Gastrocnemius medialis (tissue), 4 donors: Measurements from ENCODE around the gene LSAMP. TPM values are rescaled to one million over a fixed set of nuclear protein-coding genes. Genes with fewer than 3 reads are reported as not detected.

ENCODE experiments used
- ATAC-seq, 2 donors: fragments of 150-250 bp; one replicate each; pipeline ENCODE4 v1.9.1; 2016
- DNase-seq, 2 donors: peaks; one replicate each; pipeline ENCODE4 v3.0.0-alpha.2; 2019
- H3K27ac ChIP-seq, 4 donors: fragments of 200-600 bp; sonication (generic); 1 replicate in 1 of 4; 2 replicates in 3 of 4; pipeline ENCODE4 v1.5.1; 2016 to 2018; ENCODE audit warnings: mild to moderate bottlenecking in 2 of 4, moderate library complexity in 1 of 4
- H3K27me3 ChIP-seq, 3 donors: fragments of 200-600 bp; sonication (generic) in 2 of 3; 1 replicate in 1 of 3; 2 replicates in 2 of 3; pipeline versions ENCODE4 v1.5.1 to v1.6.0; 2016 to 2019; ENCODE audit warnings: mild to moderate bottlenecking in 1 of 3, moderate library complexity in 1 of 3
- H3K36me3 ChIP-seq, 2 donors: fragments of 200-600 bp; sonication (generic) in 1 of 2; one replicate each; pipeline ENCODE4 v1.5.1; 2017 to 2018
- H3K4me1 ChIP-seq, 2 donors: fragments of 200-600 bp; sonication (generic) in 1 of 2; one replicate each; pipeline ENCODE4 v1.5.1; 2016 to 2017; ENCODE audit warnings: mild to moderate bottlenecking in 2 of 2
- H3K4me3 ChIP-seq, 4 donors: fragments of 200-600 bp; sonication (generic) in 3 of 4; 1 replicate in 1 of 4; 2 replicates in 3 of 4; pipeline ENCODE4 v1.5.1; 2016 to 2019; ENCODE audit warnings: mild to moderate bottlenecking in 2 of 4
- H3K9me3 ChIP-seq, 3 donors: fragments of 200-600 bp; sonication (generic) in 2 of 3; 1 replicate in 1 of 3; 2 replicates in 2 of 3; pipeline ENCODE4 v1.5.1; 2016 to 2019
- POLR2A ChIP-seq, 2 donors: fragments of 450-650 bp; IDR thresholded peaks; one replicate each; pipeline ENCODE4 v1.6.1; 2017; ENCODE audit warnings: antibody characterized with exemption in 2 of 2, mild to moderate bottlenecking in 2 of 2, moderate library complexity in 2 of 2
- in situ Hi-C, 4 donors: fragments of 200-750 bp; cut with MboI; loops; one replicate each; pipeline versions ENCODE4 v1.15.0 to v1.8.0; 2017; ENCODE audit warnings: low sequenced_read_pairs in 4 of 4
- intact Hi-C: fragments of 100-400 bp; cut with DNase I; formaldehyde crosslinking; loops from one replicate; pipeline ENCODE4 v1.15.1; 2023; ENCODE audit warnings: low total_unique reads
- total RNA-seq, 4 donors: library from RNA; depleted of rRNA; stranded (reverse); fragments of >200 nt; gene quantifications; one replicate each; pipeline versions ENCODE4 v1.1.0 to v1.2.3, GENCODE V29; 2016
- TF ChIP-seq, protein P1 (sequence below), 5 experiments: fragments of 450-650 bp in 3 of 5; fragments of 200-600 bp in 2 of 5; sonication (generic) in 2 of 5; IDR thresholded peaks in 4 of 5; conservative IDR thresholded peaks in 1 of 5; 1 replicate in 4 of 5; 2 replicates in 1 of 5; pipeline ENCODE4 v1.5.1; 2016 to 2019; ENCODE audit warnings: antibody characterized with exemption in 5 of 5, mild to moderate bottlenecking in 3 of 5, moderate library complexity in 3 of 5

The LSAMP gene
- total RNA-seq, 4 donors from 2014 or later = 0.07 to 0.10 TPM; not detected in 2

DNA sequence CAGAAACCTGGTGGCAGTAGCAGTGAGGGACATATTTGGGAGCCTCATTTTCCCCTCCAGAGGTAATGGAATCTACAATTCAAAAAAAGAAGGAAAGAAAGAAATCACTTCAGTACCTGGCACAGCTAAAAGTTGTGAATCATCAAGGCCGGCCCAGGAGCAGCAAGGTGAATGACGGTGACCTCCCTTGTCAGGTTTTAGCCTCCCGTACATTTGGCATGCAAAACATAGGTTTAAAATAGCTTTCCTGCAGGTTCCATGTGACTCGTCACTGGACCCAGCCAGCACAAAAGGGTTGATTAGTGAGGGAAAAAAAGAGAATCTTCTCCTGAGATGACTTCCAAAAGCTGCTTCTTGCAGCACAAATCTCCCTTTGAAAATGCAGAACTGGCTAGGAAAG lies 394.2 kb downstream of the LSAMP start:
- no peaks in the 10 kb centered on the region for H3K9me3 ChIP-seq
- no peak for DNase-seq
- no peaks in the 10 kb centered on the region for H3K36me3 ChIP-seq

DNA sequence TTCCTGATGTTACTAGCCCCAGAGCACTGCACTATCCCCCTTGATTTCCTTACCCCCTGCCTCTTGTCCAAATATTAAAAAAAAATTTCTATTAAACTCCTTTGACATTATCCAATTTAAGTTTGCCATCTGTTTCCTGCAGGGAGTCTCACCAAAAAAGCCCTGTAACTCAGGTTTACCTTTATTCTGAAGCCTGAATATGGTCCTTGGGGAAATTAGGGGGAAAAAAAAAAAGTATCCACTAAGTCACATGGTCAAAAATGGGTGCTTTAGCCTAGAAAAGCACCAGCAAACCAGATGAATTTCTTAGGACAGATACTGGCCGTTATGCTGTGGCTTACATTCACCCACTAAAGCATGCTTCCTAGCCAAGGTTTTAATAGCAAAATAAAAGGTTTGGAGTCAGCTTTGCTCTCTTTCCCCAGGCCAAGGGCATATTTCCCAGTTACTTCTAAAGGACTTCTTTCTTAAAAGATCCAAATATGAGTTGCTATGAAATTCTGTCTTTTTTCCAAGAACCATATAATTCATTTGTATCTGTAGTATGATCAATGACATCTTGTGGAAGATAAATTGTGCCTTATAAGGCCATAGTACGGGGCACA lies 394.9 kb downstream of the LSAMP start:
- no peak for ATAC-seq
- Histone ChIP-seq H3K36me3 (no peaks in the 10 kb centered on the region), H3K9me3 (no peaks in the 10 kb centered on the region), H3K27me3 (no peaks in the 10 kb centered on the region), H3K27ac (no peak overlapping the region), H3K4me1 (no peaks in the 10 kb centered on the region), H3K4me3 (no peak overlapping the region)
- in situ Hi-C loops (no loop called here), intact Hi-C loops (no loop called here)
- TF ChIP-seq POLR2A (IDR thresholded peaks at IDR 0.05) = no peak
- TF ChIP-seq, protein P1, sequence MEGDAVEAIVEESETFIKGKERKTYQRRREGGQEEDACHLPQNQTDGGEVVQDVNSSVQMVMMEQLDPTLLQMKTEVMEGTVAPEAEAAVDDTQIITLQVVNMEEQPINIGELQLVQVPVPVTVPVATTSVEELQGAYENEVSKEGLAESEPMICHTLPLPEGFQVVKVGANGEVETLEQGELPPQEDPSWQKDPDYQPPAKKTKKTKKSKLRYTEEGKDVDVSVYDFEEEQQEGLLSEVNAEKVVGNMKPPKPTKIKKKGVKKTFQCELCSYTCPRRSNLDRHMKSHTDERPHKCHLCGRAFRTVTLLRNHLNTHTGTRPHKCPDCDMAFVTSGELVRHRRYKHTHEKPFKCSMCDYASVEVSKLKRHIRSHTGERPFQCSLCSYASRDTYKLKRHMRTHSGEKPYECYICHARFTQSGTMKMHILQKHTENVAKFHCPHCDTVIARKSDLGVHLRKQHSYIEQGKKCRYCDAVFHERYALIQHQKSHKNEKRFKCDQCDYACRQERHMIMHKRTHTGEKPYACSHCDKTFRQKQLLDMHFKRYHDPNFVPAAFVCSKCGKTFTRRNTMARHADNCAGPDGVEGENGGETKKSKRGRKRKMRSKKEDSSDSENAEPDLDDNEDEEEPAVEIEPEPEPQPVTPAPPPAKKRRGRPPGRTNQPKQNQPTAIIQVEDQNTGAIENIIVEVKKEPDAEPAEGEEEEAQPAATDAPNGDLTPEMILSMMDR (IDR thresholded peaks at IDR 0.05 in 4 of 5, conservative IDR thresholded peaks at IDR 0.05 in 1 of 5) = no peak
- DNase-seq = no peak

More for the DNA sequence above, 394.2 kb downstream of the LSAMP start:
- no peak for ATAC-seq
- no peaks in the 10 kb centered on the region for H3K27me3 ChIP-seq
- H3K4me1 ChIP-seq = no peaks in the 10 kb centered on the region
- no peak overlapping the region for H3K4me3 ChIP-seq
- in situ Hi-C loops = no loop called here
- H3K27ac ChIP-seq = no peak overlapping the region
- TF ChIP-seq POLR2A (IDR thresholded peaks at IDR 0.05) = no peak
- intact Hi-C loops = no loop called here

DNA sequence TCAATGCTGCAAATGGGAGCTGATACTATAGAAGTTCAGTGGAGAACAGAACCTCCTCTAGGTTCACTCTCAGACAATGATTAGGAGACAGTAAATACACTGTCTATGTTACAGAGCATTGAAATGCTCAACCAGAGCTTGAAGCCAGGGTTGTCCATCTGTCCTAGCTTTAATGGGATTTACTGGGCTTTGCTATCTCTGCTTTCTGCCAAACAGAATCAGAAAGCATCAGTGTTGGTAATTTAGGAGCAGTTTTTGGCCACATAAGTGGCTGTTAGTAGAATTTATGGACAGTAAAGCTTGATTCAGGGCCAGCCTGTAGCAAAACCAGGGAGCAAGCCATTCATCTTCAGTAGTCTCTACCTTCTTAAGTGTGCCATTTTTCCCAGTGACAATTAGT lies 396.3 kb downstream of the LSAMP start:
- Histone ChIP-seq H3K4me1 (no peaks in the 10 kb centered on the region), H3K27ac (no peak overlapping the region), H3K4me3 (no peak overlapping the region), H3K36me3 (no peaks in the 10 kb centered on the region), H3K27me3 (no peaks in the 10 kb centered on the region), H3K9me3 (no peaks in the 10 kb centered on the region)
- DNase-seq (no peak), ATAC-seq (no peak)
- TF ChIP-seq, protein P1 (IDR thresholded peaks at IDR 0.05 in 4 of 5, conservative IDR thresholded peaks at IDR 0.05 in 1 of 5) = no peak
- TF ChIP-seq POLR2A (IDR thresholded peaks at IDR 0.05) = no peak
- intact Hi-C loops (no loop called here), in situ Hi-C loops (no loop called here)

DNA sequence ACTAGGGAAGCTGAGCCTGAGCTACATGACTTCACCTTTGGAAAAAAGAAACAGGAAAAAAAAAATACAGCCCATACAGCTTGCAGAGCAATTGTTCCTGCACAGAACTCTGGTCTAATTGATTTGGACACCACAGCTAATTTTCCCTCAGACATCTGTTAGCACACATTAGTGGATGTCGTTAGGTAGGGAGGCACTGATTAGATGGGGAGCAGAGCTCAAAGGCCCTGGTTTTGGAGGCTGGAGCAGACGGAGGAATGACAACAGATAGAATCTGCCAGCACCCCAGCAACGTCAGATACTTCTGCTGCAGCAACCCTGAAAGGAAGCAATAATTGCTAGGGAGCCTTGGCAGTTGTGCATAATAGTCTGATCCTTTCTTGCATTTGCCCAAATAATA lies 398.9 kb downstream of the LSAMP start:
- ATAC-seq = no peak
- in situ Hi-C loops = no loop called here
- H3K4me3 ChIP-seq = no peak overlapping the region

DNA sequence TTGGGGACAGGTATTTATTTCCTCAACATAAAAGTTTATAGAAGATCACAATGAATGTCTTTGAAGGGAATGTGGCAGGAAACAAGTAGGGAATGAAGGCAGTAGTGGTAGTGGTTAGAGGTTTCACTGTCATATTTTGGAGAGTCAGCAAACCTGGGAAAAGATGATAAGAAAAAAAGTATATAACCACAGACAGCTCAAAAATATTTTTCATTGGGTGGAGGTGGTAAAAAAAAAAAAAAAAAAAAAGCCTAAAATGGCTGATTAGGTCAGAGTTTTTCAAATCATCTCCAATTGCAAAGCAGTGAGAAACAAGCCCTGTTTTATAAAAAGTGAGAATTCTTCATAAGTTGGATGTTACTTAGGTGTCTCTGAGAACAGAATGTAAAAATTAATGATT lies 400.0 kb downstream of the LSAMP start:
- Histone ChIP-seq H3K4me3 (no peak overlapping the region), H3K4me1 (no peaks in the 10 kb centered on the region), H3K27me3 (no peaks in the 10 kb centered on the region), H3K9me3 (no peaks in the 10 kb centered on the region), H3K27ac (no peak overlapping the region), H3K36me3 (no peaks in the 10 kb centered on the region)
- intact Hi-C loops = no loop called here
- in situ Hi-C loops = no loop called here
- ATAC-seq = no peak
- TF ChIP-seq, protein P1 (IDR thresholded peaks at IDR 0.05 in 4 of 5, conservative IDR thresholded peaks at IDR 0.05 in 1 of 5) = no peak
- TF ChIP-seq POLR2A (IDR thresholded peaks at IDR 0.05) = no peak
- DNase-seq = no peak

More for the DNA sequence above, 398.9 kb downstream of the LSAMP start:
- H3K4me1 ChIP-seq = no peaks in the 10 kb centered on the region
- H3K27ac ChIP-seq = no peak overlapping the region
- TF ChIP-seq, protein P1 (IDR thresholded peaks at IDR 0.05 in 4 of 5, conservative IDR thresholded peaks at IDR 0.05 in 1 of 5) = no peak
- no peak for TF ChIP-seq POLR2A (IDR thresholded peaks at IDR 0.05)
- intact Hi-C loops = no loop called here
- no peaks in the 10 kb centered on the region for H3K27me3 ChIP-seq
- H3K9me3 ChIP-seq = no peaks in the 10 kb centered on the region
- no peaks in the 10 kb centered on the region for H3K36me3 ChIP-seq
- no peak for DNase-seq
